ENCODE results near the gene RAX2.

The RAX2 gene

DNA sequence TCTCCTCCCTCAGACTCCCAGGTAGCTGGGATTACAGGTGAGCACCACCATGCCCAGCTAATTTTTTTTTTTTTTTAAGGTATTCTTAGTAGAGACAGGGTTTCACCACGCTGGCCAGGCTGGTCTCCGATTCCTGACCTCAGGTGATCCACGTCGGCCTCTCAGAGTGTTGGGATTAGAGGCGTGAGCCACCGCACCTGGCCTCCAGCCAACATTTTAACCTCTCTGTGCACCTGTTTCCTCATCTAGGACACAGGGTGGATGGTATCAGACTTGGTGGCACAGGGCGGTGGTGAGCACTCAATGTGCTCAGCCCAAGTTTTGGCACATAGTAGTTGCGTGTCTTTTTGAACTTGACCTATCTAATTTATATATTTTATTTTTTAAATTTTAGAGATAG, 23.1 kb downstream of the RAX2 start:
- H3K79me2 ChIP-seq (ENCODE audit: control insufficient read depth, insufficient read depth, low read length, poor library complexity): no peaks in the 10 kb centered on the region
- no peak overlapping the region for H3K18ac ChIP-seq (ENCODE audit: low read length)
- H4K12ac ChIP-seq (ENCODE audit: low read depth, low read length): no peak overlapping the region
- no peak overlapping the region for H3K27ac ChIP-seq (ENCODE audit: low read depth, low read length)
- H3K9me3 ChIP-seq (ENCODE audit: insufficient read depth, low read depth, low read length): no peaks in the 10 kb centered on the region
- peaks cover 46 to 48% of the 10 kb centered on the region in 2 experiments for H3K36me3 ChIP-seq (ENCODE audit: control insufficient read depth in 1 of 2, insufficient read depth in 2 of 2, low read length in 2 of 2)
- H4K91ac ChIP-seq (ENCODE audit: low read depth, low read length): no peak overlapping the region
- H2BK12ac ChIP-seq (ENCODE audit: low read length): no peak overlapping the region
- WGBS (ENCODE audit: extremely low coverage, insufficient coverage, insufficient read length): no CpG with 5 or more reads among the region's 8 CpGs
- H3K4me2 ChIP-seq (ENCODE audit: low read length): no peak overlapping the region
- H3K23ac ChIP-seq (ENCODE audit: low read length): no peak overlapping the region
- H3K79me1 ChIP-seq (ENCODE audit: low read length): no peaks in the 10 kb centered on the region
- H2AFZ ChIP-seq (ENCODE audit: insufficient read depth, low read length, poor library complexity): no peak overlapping the region
- H2BK5ac ChIP-seq (ENCODE audit: low read depth, low read length, poor library complexity): no peak overlapping the region
- H3K4ac ChIP-seq (ENCODE audit: low read depth, low read length): no peak overlapping the region
- no peak overlapping the region for H3K4me3 ChIP-seq (ENCODE audit: low read depth, low read length)
- H3K9ac ChIP-seq (ENCODE audit: low read length): no peak overlapping the region
- no peaks in the 10 kb centered on the region for H3K4me1 ChIP-seq (ENCODE audit: control insufficient read depth in 1 of 2, insufficient read depth in 2 of 2, low read length in 2 of 2)
- DNase-seq: no peak
- H3K27me3 ChIP-seq (ENCODE audit: insufficient read depth, low read length): no peaks in the 10 kb centered on the region
- H2BK120ac ChIP-seq (ENCODE audit: insufficient read depth, low read length, poor library complexity): no peak overlapping the region
- H2AK5ac ChIP-seq (ENCODE audit: low read length): no peak overlapping the region
- H4K8ac ChIP-seq (ENCODE audit: low read depth, low read length): no peak overlapping the region
- no peak overlapping the region for H3K14ac ChIP-seq (ENCODE audit: low read length)

DNA sequence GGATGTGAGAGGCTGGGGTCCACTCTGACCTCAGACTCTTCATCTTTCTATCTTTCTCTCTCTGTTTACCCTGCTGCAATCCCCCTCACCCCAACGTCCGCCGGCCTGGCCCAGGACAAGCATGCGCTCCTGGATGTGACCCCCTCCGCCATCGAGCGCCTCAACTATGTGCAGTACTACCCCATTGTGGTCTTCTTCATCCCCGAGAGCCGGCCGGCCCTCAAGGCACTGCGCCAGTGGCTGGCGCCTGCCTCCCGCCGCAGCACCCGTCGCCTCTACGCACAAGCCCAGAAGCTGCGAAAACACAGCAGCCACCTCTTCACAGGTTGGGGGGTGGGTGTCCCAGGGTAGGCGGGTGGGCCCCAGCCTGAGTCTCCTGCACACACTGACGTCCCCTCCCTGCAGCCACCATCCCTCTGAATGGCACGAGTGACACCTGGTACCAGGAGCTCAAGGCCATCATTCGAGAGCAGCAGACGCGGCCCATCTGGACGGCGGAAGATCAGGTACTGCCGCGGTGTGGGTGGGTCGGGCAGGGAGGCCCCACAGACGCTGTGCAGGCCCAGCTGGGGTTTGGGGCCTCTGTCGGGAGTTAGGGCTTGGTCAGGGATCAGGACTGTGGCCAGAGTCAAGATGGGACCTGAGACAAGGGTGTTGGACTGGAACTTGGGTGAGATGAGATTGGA, 25.5 kb downstream of the RAX2 start:
- H2BK5ac ChIP-seq (ENCODE audit: low read depth, low read length, poor library complexity): no peak overlapping the region
- no peak overlapping the region for H2BK12ac ChIP-seq (ENCODE audit: low read length)
- no peak overlapping the region for H3K4me3 ChIP-seq (ENCODE audit: low read depth, low read length)
- H3K27ac ChIP-seq (ENCODE audit: low read depth, low read length): no peak overlapping the region
- H2AK5ac ChIP-seq (ENCODE audit: low read length): no peak overlapping the region
- H3K18ac ChIP-seq (ENCODE audit: low read length): no peak overlapping the region
- no CpG with 5 or more reads among the region's 31 CpGs for WGBS (ENCODE audit: extremely low coverage, insufficient coverage, insufficient read length)
- no peak overlapping the region for H4K91ac ChIP-seq (ENCODE audit: low read depth, low read length)
- DNase-seq: no peak
- H3K9me3 ChIP-seq (ENCODE audit: insufficient read depth, low read depth, low read length): no peaks in the 10 kb centered on the region
- H3K79me2 ChIP-seq (ENCODE audit: control insufficient read depth, insufficient read depth, low read length, poor library complexity): no peaks in the 10 kb centered on the region
- H3K36me3 ChIP-seq (ENCODE audit: control insufficient read depth in 1 of 2, insufficient read depth in 2 of 2, low read length in 2 of 2): peaks cover 23 to 28% of the 10 kb centered on the region in 2 experiments
- H3K4me1 ChIP-seq (ENCODE audit: control insufficient read depth in 1 of 2, insufficient read depth in 2 of 2, low read length in 2 of 2): no peaks in the 10 kb centered on the region
- H3K4me2 ChIP-seq (ENCODE audit: low read length): no peak overlapping the region
- H3K14ac ChIP-seq (ENCODE audit: low read length): no peak overlapping the region
- no peak overlapping the region for H3K4ac ChIP-seq (ENCODE audit: low read depth, low read length)
- no peak overlapping the region for H2BK120ac ChIP-seq (ENCODE audit: insufficient read depth, low read length, poor library complexity)
- H4K12ac ChIP-seq (ENCODE audit: low read depth, low read length): no peak overlapping the region
- H3K79me1 ChIP-seq (ENCODE audit: low read length): no peaks in the 10 kb centered on the region
- no peak overlapping the region for H3K23ac ChIP-seq (ENCODE audit: low read length)
- no peak overlapping the region for H3K9ac ChIP-seq (ENCODE audit: low read length)
- H3K27me3 ChIP-seq (ENCODE audit: insufficient read depth, low read length): no peaks in the 10 kb centered on the region
- no peak overlapping the region for H4K8ac ChIP-seq (ENCODE audit: low read depth, low read length)
- H2AFZ ChIP-seq (ENCODE audit: insufficient read depth, low read length, poor library complexity): no peak overlapping the region

DNA sequence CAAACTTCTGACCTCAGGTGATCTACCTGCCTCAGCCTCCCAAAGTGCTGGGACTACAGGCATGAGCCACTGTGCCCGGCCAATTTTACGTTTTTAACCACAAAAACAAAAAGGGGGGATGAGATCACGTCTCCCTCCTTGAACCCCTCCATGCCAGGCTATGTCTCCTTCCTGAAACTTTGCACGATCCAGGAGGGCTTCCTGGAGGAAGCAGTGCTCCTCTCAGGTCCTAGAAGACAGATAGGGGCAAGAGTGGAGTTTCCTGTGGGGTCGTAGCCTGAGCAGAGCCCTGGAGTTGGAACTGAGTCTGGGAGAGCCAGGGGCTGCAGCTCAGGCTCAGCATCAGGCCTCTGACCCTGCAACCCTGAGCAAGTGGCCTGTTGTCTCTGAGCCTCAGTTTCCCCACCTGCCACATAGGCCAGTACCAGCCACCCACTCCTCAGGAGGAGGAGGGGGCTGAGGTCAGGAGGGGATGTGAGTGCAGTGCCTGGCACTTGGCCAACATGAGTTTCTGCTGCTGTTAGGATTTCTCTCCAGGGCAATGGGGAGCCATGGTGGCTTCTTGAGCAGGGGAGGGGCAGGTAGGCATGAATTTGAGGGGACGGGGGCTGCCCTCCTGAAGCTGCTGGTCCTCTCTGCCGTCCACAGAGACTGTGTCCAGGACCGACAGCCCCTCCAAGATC, 26.5 kb downstream of the RAX2 start:
- H2BK5ac ChIP-seq (ENCODE audit: low read depth, low read length, poor library complexity): no peak overlapping the region
- no peak overlapping the region for H2BK120ac ChIP-seq (ENCODE audit: insufficient read depth, low read length, poor library complexity)
- H2AK5ac ChIP-seq (ENCODE audit: low read length): no peak overlapping the region
- no peak overlapping the region for H3K4ac ChIP-seq (ENCODE audit: low read depth, low read length)
- no peak for DNase-seq
- no peak overlapping the region for H3K4me2 ChIP-seq (ENCODE audit: low read length)
- no peak overlapping the region for H3K4me3 ChIP-seq (ENCODE audit: low read depth, low read length)
- H3K18ac ChIP-seq (ENCODE audit: low read length): no peak overlapping the region
- peaks cover 15 to 20% of the 10 kb centered on the region in 2 experiments for H3K36me3 ChIP-seq (ENCODE audit: control insufficient read depth in 1 of 2, insufficient read depth in 2 of 2, low read length in 2 of 2)
- no peak overlapping the region for H2BK12ac ChIP-seq (ENCODE audit: low read length)
- H3K79me1 ChIP-seq (ENCODE audit: low read length): no peaks in the 10 kb centered on the region
- no peaks in the 10 kb centered on the region for H3K79me2 ChIP-seq (ENCODE audit: control insufficient read depth, insufficient read depth, low read length, poor library complexity)
- H3K9me3 ChIP-seq (ENCODE audit: insufficient read depth, low read depth, low read length): no peaks in the 10 kb centered on the region
- no peak overlapping the region for H4K91ac ChIP-seq (ENCODE audit: low read depth, low read length)
- H4K12ac ChIP-seq (ENCODE audit: low read depth, low read length): no peak overlapping the region
- no peak overlapping the region for H3K14ac ChIP-seq (ENCODE audit: low read length)
- H2AFZ ChIP-seq (ENCODE audit: insufficient read depth, low read length, poor library complexity): no peak overlapping the region
- no peak overlapping the region for H3K27ac ChIP-seq (ENCODE audit: low read depth, low read length)
- no peaks in the 10 kb centered on the region for H3K4me1 ChIP-seq (ENCODE audit: control insufficient read depth in 1 of 2, insufficient read depth in 2 of 2, low read length in 2 of 2)
- no CpG with 5 or more reads among the region's 8 CpGs for WGBS (ENCODE audit: extremely low coverage, insufficient coverage, insufficient read length)
- no peak overlapping the region for H3K23ac ChIP-seq (ENCODE audit: low read length)
- H3K27me3 ChIP-seq (ENCODE audit: insufficient read depth, low read length): no peaks in the 10 kb centered on the region
- H4K8ac ChIP-seq (ENCODE audit: low read depth, low read length): no peak overlapping the region
- H3K9ac ChIP-seq (ENCODE audit: low read length): no peak overlapping the region

DNA sequence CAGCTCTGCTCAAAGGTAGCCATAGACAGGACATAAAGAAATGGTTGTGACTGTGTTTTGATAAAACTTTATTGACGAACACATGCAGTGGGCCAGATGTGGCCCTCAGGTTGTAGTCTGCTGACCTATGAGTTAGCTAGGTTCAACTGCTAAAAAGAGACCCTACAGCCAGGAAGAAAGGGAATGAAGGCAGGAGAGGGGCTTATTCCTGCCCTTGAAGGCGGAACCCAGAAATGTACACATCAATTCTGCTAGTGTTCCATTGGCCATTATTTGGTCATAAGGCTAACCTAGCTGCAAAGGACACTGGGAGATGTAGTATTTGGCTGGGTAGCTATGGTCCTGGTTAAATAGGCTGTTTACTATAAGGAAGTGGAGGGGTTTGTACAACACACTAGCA, 28.5 kb downstream of the RAX2 start:
- Histone ChIP-seq H3K9me3 (ENCODE audit: insufficient read depth, low read depth, low read length) (peaks cover 2% of the 10 kb centered on the region), H3K27me3 (ENCODE audit: insufficient read depth, low read length) (no peaks in the 10 kb centered on the region), H3K9ac (ENCODE audit: low read length) (no peak overlapping the region), H3K14ac (ENCODE audit: low read length) (no peak overlapping the region), H2AK5ac (ENCODE audit: low read length) (no peak overlapping the region), H3K4me1 (ENCODE audit: control insufficient read depth in 1 of 2, insufficient read depth in 2 of 2, low read length in 2 of 2) (no peaks in the 10 kb centered on the region), H3K4ac (ENCODE audit: low read depth, low read length) (no peak overlapping the region), H2BK12ac (ENCODE audit: low read length) (no peak overlapping the region), H3K79me2 (ENCODE audit: control insufficient read depth, insufficient read depth, low read length, poor library complexity) (no peaks in the 10 kb centered on the region), H3K36me3 (ENCODE audit: control insufficient read depth in 1 of 2, insufficient read depth in 2 of 2, low read length in 2 of 2) (peaks cover 10 to 11% of the 10 kb centered on the region in 2 experiments), H3K4me2 (ENCODE audit: low read length) (no peak overlapping the region), H2BK120ac (ENCODE audit: insufficient read depth, low read length, poor library complexity) (no peak overlapping the region), H3K4me3 (ENCODE audit: low read depth, low read length) (no peak overlapping the region), H3K27ac (ENCODE audit: low read depth, low read length) (no peak overlapping the region), H4K8ac (ENCODE audit: low read depth, low read length) (no peak overlapping the region), H3K79me1 (ENCODE audit: low read length) (no peaks in the 10 kb centered on the region), H4K91ac (ENCODE audit: low read depth, low read length) (no peak overlapping the region), H3K18ac (ENCODE audit: low read length) (no peak overlapping the region), H2AFZ (ENCODE audit: insufficient read depth, low read length, poor library complexity) (no peak overlapping the region), H2BK5ac (ENCODE audit: low read depth, low read length, poor library complexity) (no peak overlapping the region), H3K23ac (ENCODE audit: low read length) (no peak overlapping the region), H4K12ac (ENCODE audit: low read depth, low read length) (no peak overlapping the region)
- no CpG with 5 or more reads among the region's 2 CpGs for WGBS (ENCODE audit: extremely low coverage, insufficient coverage, insufficient read length)
- no peak for DNase-seq

Measured in trophoblast cell (in vitro differentiated cells and primary cell).